Ishikawa (cell line): Measurements from ENCODE around the gene SPRED2.

Experiments
- CEBPB ChIP-seq: IDR thresholded peaks from 2 replicates; pipeline ENCODE4 v1.6.1; 2012
- CREB1 ChIP-seq: IDR thresholded peaks from 2 replicates; pipeline ENCODE4 v1.6.1; 2012; ENCODE audit warnings: low read depth
- EGR1 ChIP-seq: IDR thresholded peaks from 2 replicates; pipeline ENCODE4 v1.6.1; 2012
- EP300 ChIP-seq: IDR thresholded peaks from 2 replicates; pipeline ENCODE4 v1.6.1; 2012; ENCODE audit warnings: borderline replicate concordance
- FOXM1 ChIP-seq: IDR thresholded peaks from 2 replicates; pipeline ENCODE4 v1.6.1; 2012; ENCODE audit warnings: low read depth, borderline replicate concordance
- MAX ChIP-seq: IDR thresholded peaks from 2 replicates; pipeline ENCODE4 v1.6.1; 2012
- NFIC ChIP-seq: IDR thresholded peaks from 2 replicates; pipeline ENCODE4 v1.6.1; 2012
- RAD21 ChIP-seq: IDR thresholded peaks from 2 replicates; pipeline ENCODE4 v1.6.1; 2012; ENCODE audit warnings: low read depth
- REST ChIP-seq: IDR thresholded peaks from 2 replicates; pipeline ENCODE4 v1.6.1; 2012; ENCODE audit warnings: low read depth, mild to moderate bottlenecking
- TAF1 ChIP-seq: IDR thresholded peaks from 2 replicates; pipeline ENCODE4 v1.6.1; 2012; ENCODE audit warnings: low read depth, mild to moderate bottlenecking
- TCF12 ChIP-seq: IDR thresholded peaks from 2 replicates; pipeline ENCODE4 v1.6.1; 2012; ENCODE audit warnings: low read depth
- TEAD4 ChIP-seq: IDR thresholded peaks from 2 replicates; pipeline ENCODE4 v1.6.1; 2012
- USF1 ChIP-seq: IDR thresholded peaks from 2 replicates; pipeline ENCODE4 v1.6.1; 2012
- YY1 ChIP-seq: IDR thresholded peaks from 2 replicates; pipeline ENCODE4 v1.6.1; 2012; ENCODE audit warnings: low read depth
- ZBTB7A ChIP-seq: IDR thresholded peaks from 2 replicates; pipeline ENCODE4 v1.6.1; 2012; ENCODE audit warnings: low read depth

SPRED2 gene

DNA sequence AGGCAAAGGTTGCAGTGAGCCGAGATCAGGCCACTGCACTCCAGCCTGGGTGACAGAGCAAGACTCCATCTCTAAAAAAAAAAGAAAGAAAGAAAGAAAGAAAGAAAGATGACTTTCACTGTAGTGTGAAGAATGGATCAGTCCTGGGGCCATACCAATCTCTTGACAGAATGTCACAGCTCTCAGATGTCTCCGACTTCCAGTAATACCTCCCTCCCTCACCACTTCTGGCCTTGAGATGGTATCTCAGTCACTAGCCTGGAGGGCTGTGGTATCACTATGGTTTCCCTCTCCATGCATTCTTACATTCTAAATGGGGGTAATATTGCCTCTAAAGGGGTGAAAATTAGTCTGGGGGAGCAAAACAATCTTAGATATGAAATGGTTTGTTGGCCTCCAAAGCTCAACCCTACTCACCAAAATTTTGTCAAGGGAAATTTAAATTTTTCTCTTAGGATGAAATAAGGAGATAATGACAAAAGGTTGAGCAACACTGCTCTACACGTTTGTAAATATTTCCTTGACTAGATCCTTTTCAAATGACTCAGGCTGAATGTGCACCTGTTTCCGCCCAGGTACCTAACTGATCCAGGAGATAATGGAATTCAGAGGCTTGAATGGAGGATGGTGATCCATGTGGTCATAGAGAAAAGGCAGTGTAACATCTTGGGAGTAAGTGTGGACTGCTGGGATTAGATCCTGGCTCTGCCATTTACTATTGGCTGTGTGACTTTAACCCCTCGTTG, 19.9 kb upstream of the SPRED2 start:
- TF ChIP-seq RAD21 = no peak
- TF ChIP-seq TCF12 = no peak
- TF ChIP-seq TAF1 = no peak
- no peak for TF ChIP-seq MAX

DNA sequence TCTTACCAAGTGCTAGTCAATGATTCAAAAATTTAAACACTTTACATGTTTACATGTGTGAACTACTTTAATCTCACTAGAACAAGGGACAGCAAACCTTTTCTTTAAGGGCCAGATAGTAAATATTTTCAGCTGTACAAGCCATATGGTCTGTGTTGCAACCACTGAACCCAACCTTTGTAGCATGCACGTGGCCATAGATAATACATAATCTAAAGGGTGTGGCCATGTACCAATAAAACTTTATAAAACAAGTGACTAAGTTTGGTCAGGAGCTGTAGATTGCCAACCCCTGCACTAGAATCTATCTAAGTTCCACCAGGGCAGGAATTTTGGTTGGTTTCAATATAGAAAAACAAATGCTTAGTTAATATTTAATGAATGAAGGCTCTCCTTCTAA, 18.4 kb upstream of the SPRED2 start:
- TF ChIP-seq TCF12 (no peak), CEBPB (no peak), EGR1 (no peak), FOXM1 (no peak), MAX (no peak), TEAD4 (no peak), YY1 (no peak), NFIC (no peak), ZBTB7A (no peak), TAF1 (no peak), EP300 (no peak)

DNA sequence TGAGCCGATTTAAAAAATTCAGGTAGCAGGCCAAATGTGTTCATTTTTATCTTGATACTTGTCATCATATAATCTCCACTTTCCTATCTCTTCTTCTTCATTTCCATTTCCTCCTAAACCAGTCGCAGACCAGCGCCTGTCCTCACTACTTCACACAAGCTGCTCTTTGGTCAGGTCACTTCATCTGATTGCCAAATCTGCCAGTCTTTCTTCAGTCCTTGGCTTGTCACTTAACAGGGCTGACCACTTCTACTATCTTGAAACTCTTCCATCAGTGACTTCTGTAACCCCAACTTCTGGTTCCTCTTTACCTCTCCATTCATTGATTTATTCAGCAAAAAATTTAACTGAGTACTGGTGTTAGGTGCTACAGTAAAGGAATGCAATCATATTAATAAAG, 18.0 kb upstream of the SPRED2 start:
- no peak for TF ChIP-seq FOXM1
- no peak for TF ChIP-seq ZBTB7A
- TF ChIP-seq TCF12 = no peak
- no peak for TF ChIP-seq EP300
- TF ChIP-seq YY1 = no peak
- no peak for TF ChIP-seq REST
- TF ChIP-seq EGR1 = no peak
- TF ChIP-seq RAD21 = no peak
- no peak for TF ChIP-seq USF1
- no peak for TF ChIP-seq TEAD4
- TF ChIP-seq CREB1 = no peak
- TF ChIP-seq TAF1 = no peak

- TF ChIP-seq YY1 (no peak), NFIC (no peak), MAX (no peak), TEAD4 (no peak), CEBPB (no peak), EP300 (no peak), REST (no peak), ZBTB7A (no peak), TAF1 (no peak)
Observed at GRCh38 chr2:65443509-65444186, 11.2 kb upstream of the SPRED2 start.

DNA sequence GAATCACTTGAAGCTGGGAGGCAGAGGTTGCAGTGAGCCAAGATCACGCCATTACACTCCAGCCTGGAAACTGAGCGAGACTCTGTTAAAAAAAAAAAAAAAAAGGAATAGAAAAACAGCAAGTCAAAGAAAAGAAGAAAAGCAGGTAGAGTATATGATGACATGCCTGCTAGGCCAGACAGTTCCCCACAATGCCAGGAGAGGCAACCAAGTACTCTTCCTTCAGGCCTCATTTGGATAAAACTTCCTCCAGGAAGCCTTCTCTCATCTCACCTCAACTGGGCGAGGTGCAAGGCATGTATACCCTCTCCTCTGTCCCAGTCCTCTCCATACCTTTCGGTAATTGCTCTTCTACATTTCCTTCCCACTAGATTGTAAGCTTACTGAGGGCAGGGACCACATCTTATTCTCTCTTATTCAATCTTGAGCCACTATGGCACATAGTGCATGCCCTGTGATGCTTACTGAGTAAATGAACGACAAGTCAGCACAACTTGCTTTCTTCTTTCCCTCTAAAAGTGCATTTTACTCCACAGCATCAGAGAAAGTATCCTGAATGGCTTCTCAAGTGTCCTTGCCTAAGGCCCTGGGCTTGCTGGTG, 10.1 kb upstream of the SPRED2 start:
- TF ChIP-seq CEBPB (no peak), EP300 (no peak), MAX (no peak), TEAD4 (no peak), NFIC (no peak), USF1 (no peak), REST (no peak), TAF1 (no peak), FOXM1 (no peak), RAD21 (no peak), ZBTB7A (no peak), EGR1 (no peak), CREB1 (no peak)
